Measurements from ENCODE around the gene APOE. TPM values are rescaled to one million over a fixed set of nuclear protein-coding genes. Genes with fewer than 3 reads are reported as not detected.
A peak's percentile ranks its signal among the peaks of the same experiment; 100 is the strongest.

Gene APOE
- total and polyA plus RNA-seq, 9 of the 15 experiments (the other 6 are each of a cell fraction or from before 2014, with no cell fraction given) = 0.14 to 180 (median 58.1) TPM; not detected in 1

DNA sequence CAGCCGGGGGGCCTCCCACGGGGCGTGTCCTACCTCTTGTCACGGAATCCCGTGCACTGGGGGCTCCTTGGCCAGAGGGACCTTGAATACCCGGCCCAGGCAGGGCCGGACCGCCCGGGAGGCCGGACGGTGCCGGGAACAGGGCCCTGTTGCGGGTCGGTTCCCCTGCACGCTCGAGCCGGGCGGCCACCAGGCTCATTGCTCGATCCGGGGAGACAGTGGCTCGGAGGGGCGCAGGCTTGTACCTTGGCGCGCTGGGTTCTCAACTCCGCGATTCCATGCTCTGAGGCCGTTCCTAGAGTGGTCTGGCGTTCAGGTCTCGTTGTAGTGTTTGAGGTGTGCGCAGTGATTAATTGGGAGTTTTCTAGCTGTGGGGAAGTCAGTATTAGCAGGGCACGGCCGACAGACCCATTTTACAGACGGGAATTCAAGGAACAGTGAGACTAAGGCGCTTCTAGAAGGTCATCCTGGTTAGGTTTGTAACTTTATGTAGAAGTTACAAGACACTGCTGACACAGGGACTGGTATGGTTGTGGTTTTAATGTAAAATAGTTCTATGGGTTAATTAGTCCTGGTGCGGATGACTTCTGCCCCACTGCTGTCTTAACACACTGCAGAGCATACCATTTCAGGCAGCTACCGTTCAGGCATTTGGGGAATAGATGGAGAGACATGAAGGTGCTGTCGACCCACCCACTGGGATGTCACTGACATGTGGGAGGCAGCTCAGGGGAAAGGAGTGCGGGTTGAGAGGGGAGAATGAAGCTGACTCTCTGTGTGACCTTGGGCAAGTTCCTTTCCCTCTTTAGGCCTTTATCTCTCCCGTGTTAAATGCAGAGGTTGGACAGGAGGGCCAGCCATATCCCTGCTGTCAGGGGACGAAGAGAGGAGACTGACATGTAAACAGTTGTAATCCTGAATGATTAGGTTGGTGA is 50.2 kb downstream of the APOE start (continued):
- TF ChIP-seq, protein P1, sequence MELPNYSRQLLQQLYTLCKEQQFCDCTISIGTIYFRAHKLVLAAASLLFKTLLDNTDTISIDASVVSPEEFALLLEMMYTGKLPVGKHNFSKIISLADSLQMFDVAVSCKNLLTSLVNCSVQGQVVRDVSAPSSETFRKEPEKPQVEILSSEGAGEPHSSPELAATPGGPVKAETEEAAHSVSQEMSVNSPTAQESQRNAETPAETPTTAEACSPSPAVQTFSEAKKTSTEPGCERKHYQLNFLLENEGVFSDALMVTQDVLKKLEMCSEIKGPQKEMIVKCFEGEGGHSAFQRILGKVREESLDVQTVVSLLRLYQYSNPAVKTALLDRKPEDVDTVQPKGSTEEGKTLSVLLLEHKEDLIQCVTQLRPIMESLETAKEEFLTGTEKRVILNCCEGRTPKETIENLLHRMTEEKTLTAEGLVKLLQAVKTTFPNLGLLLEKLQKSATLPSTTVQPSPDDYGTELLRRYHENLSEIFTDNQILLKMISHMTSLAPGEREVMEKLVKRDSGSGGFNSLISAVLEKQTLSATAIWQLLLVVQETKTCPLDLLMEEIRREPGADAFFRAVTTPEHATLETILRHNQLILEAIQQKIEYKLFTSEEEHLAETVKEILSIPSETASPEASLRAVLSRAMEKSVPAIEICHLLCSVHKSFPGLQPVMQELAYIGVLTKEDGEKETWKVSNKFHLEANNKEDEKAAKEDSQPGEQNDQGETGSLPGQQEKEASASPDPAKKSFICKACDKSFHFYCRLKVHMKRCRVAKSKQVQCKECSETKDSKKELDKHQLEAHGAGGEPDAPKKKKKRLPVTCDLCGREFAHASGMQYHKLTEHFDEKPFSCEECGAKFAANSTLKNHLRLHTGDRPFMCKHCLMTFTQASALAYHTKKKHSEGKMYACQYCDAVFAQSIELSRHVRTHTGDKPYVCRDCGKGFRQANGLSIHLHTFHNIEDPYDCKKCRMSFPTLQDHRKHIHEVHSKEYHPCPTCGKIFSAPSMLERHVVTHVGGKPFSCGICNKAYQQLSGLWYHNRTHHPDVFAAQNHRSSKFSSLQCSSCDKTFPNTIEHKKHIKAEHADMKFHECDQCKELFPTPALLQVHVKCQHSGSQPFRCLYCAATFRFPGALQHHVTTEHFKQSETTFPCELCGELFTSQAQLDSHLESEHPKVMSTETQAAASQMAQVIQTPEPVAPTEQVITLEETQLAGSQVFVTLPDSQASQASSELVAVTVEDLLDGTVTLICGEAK (IDR thresholded peaks at IDR 0.05) = no peak
- TF ChIP-seq, protein P1 (CRISPR knock-in tag; IDR thresholded peaks at IDR 0.05) = no peak
- TF ChIP-seq ZNF76 (CRISPR knock-in tag; IDR thresholded peaks at IDR 0.05; ENCODE audit: borderline replicate concordance) = no peak
- TF ChIP-seq CEBPG (CRISPR knock-in tag; IDR thresholded peaks at IDR 0.05) = no peak
- TF ChIP-seq CEBPG (tag; conservative IDR thresholded peaks at IDR 0.05 in 1 of 2, IDR thresholded peaks at IDR 0.05 in 1 of 2) = no peak
- TF ChIP-seq, protein P2, sequence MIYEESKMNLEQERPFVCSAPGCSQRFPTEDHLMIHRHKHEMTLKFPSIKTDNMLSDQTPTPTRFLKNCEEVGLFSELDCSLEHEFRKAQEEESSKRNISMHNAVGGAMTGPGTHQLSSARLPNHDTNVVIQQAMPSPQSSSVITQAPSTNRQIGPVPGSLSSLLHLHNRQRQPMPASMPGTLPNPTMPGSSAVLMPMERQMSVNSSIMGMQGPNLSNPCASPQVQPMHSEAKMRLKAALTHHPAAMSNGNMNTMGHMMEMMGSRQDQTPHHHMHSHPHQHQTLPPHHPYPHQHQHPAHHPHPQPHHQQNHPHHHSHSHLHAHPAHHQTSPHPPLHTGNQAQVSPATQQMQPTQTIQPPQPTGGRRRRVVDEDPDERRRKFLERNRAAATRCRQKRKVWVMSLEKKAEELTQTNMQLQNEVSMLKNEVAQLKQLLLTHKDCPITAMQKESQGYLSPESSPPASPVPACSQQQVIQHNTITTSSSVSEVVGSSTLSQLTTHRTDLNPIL (CRISPR knock-in tag; IDR thresholded peaks at IDR 0.05) = no peak
- TF ChIP-seq ZZZ3 (IDR thresholded peaks at IDR 0.05) = no peak
- no peak for TF ChIP-seq ZNF785 (CRISPR knock-in tag; IDR thresholded peaks at IDR 0.05)
- no peak for TF ChIP-seq ZNF3 (CRISPR knock-in tag; IDR thresholded peaks at IDR 0.05)
- TF ChIP-seq IRF2 (CRISPR knock-in tag; IDR thresholded peaks at IDR 0.05) = no peak
- peak; percentile 67 for TF ChIP-seq RBM25 (IDR thresholded peaks at IDR 0.05; ENCODE audit: low read depth, low read length, severe bottlenecking)
- no peak for TF ChIP-seq DACH1 (IDR thresholded peaks at IDR 0.05; ENCODE audit: partially characterized antibody)
- no peak for TF ChIP-seq BMI1 (IDR thresholded peaks at IDR 0.05; ENCODE audit: low read length)
- TF ChIP-seq, protein P3, sequence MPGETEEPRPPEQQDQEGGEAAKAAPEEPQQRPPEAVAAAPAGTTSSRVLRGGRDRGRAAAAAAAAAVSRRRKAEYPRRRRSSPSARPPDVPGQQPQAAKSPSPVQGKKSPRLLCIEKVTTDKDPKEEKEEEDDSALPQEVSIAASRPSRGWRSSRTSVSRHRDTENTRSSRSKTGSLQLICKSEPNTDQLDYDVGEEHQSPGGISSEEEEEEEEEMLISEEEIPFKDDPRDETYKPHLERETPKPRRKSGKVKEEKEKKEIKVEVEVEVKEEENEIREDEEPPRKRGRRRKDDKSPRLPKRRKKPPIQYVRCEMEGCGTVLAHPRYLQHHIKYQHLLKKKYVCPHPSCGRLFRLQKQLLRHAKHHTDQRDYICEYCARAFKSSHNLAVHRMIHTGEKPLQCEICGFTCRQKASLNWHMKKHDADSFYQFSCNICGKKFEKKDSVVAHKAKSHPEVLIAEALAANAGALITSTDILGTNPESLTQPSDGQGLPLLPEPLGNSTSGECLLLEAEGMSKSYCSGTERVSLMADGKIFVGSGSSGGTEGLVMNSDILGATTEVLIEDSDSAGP (CRISPR knock-in tag; IDR thresholded peaks at IDR 0.05) = no peak
- TF ChIP-seq ZNF121 (CRISPR knock-in tag; conservative IDR thresholded peaks at IDR 0.05) = no peak
- no peak for TF ChIP-seq ETV1 (tag; conservative IDR thresholded peaks at IDR 0.05; ENCODE audit: low read depth)
